GM18907 (cell line): ENCODE results near the gene RERE.
"Not testable (repeated sequence)": the region's sequence is repeated elsewhere in the genome, so short reads cannot be mapped to it uniquely, and the experiment has no call there.

Experiments
- ATAC-seq: cut with Tn5 transposase; IDR thresholded peaks from one replicate; pipeline ENCODE4 v1.9.1; 2021; ENCODE audit warnings: mild to moderate bottlenecking, moderate library complexity; ENCODE audit not compliant: unreplicated experiment

RERE gene

GRCh38 chr1:8807004-8807403, 10.4 kb downstream of the RERE start:
- ATAC-seq, result no peak

- no peak for ATAC-seq
Observed at GRCh38 chr1:8800416-8800815, 17.0 kb downstream of the RERE start.

GRCh38 chr1:8797216-8797615, 20.2 kb downstream of the RERE start:
- no peak for ATAC-seq

- ATAC-seq, result no peak
Observed at GRCh38 chr1:8796812-8797211, 20.6 kb downstream of the RERE start.

- ATAC-seq, result no peak
Observed at GRCh38 chr1:8794605-8795004, 22.8 kb downstream of the RERE start.

- ATAC-seq, result no peak
Observed at GRCh38 chr1:8791819-8792218, 25.6 kb downstream of the RERE start.

- no peak for ATAC-seq
Observed at GRCh38 chr1:8790987-8791386, 26.5 kb downstream of the RERE start.

GRCh38 chr1:8790478-8790877, 27.0 kb downstream of the RERE start:
- no peak for ATAC-seq

- ATAC-seq, result no peak
Observed at GRCh38 chr1:8789314-8790214, 27.9 kb downstream of the RERE start.

GRCh38 chr1:8787218-8787617, 30.2 kb downstream of the RERE start:
- ATAC-seq, result no peak

GRCh38 chr1:8786204-8786603, 31.2 kb downstream of the RERE start:
- ATAC-seq, result not testable (repeated sequence)

GRCh38 chr1:8782955-8783354, 34.5 kb downstream of the RERE start:
- no peak for ATAC-seq

GRCh38 chr1:8782001-8782620, 35.3 kb downstream of the RERE start:
- ATAC-seq, result no peak

GRCh38 chr1:8780405-8780804, 37.0 kb downstream of the RERE start:
- ATAC-seq, result no peak

GRCh38 chr1:8777867-8778266, 39.6 kb downstream of the RERE start:
- no peak for ATAC-seq

GRCh38 chr1:8776104-8776503, 41.3 kb downstream of the RERE start:
- ATAC-seq, result no peak

GRCh38 chr1:8767006-8767405, 50.4 kb downstream of the RERE start:
- ATAC-seq, result no peak

- no peak for ATAC-seq
Observed at GRCh38 chr1:8765198-8765597, 52.2 kb downstream of the RERE start.

GRCh38 chr1:8764293-8764937, 53.0 kb downstream of the RERE start:
- no peak for ATAC-seq

- peak; percentile 44 for ATAC-seq
Observed at GRCh38 chr1:8763888-8764287, 53.6 kb downstream of the RERE start.

GRCh38 chr1:8754993-8755392, 62.4 kb downstream of the RERE start:
- no peak for ATAC-seq

GRCh38 chr1:8754247-8754650, 63.2 kb downstream of the RERE start:
- no peak for ATAC-seq
